ENCODE results near the gene LRRC75B. TPM values are rescaled to one million over a fixed set of nuclear protein-coding genes. Genes with fewer than 3 reads are reported as not detected.

LRRC75B gene
- polyA plus RNA-seq, 2 donors = 8.5 to 11.3 TPM

- Histone ChIP-seq H3K27me3 (ENCODE audit: control insufficient read depth in 1 of 2, insufficient read depth in 2 of 2, low read length in 2 of 2) (no peaks in the 10 kb centered on the region), H3K9me3 (ENCODE audit: control insufficient read depth in 2 of 2, insufficient read depth in 1 of 2, low read depth in 1 of 2, low read length in 1 of 2) (no peaks in the 10 kb centered on the region), H3K36me3 (ENCODE audit: control insufficient read depth in 2 of 2, insufficient read depth in 2 of 2, low read length in 1 of 2) (peaks cover 0 to 7% of the 10 kb centered on the region in 2 donors), H3K4me1 (ENCODE audit: control insufficient read depth in 2 of 2, insufficient read depth in 2 of 2, low read length in 1 of 2) (peaks cover 5 to 13% of the 10 kb centered on the region in 2 donors), H3K27ac (ENCODE audit: low read depth in 2 of 2, low read length in 1 of 2) (no peak overlapping the region), H3K4me3 (ENCODE audit: low read depth in 1 of 2, low read length in 2 of 2) (no peak overlapping the region)
- 54 to 64% methylated on average over 12 of the region's 12 CpGs for WGBS, 2 donors
Measured at GRCh38 chr22:24582056-24582814, 10.6 kb downstream of the LRRC75B start.

- H3K4me1 ChIP-seq (ENCODE audit: control insufficient read depth in 2 of 2, insufficient read depth in 2 of 2, low read length in 1 of 2) = peaks cover 5 to 13% of the 10 kb centered on the region in 2 donors
- no peak overlapping the region for H3K4me3 ChIP-seq (ENCODE audit: low read depth in 1 of 2, low read length in 2 of 2)
- peak overlapping the region; percentile 10 to 63 for H3K27ac ChIP-seq (ENCODE audit: low read depth in 2 of 2, low read length in 1 of 2)
- 46 to 68% methylated on average over 2 of the region's 2 CpGs for WGBS, 2 donors
- H3K27me3 ChIP-seq (ENCODE audit: control insufficient read depth in 1 of 2, insufficient read depth in 2 of 2, low read length in 2 of 2) = no peaks in the 10 kb centered on the region
- no peaks in the 10 kb centered on the region for H3K36me3 ChIP-seq (ENCODE audit: control insufficient read depth in 2 of 2, insufficient read depth in 2 of 2, low read length in 1 of 2)
- no peaks in the 10 kb centered on the region for H3K9me3 ChIP-seq (ENCODE audit: control insufficient read depth in 2 of 2, insufficient read depth in 1 of 2, low read depth in 1 of 2, low read length in 1 of 2)
Measured at GRCh38 chr22:24580276-24580675, 12.6 kb downstream of the LRRC75B start.

GRCh38 chr22:24579258-24579601 lies 13.6 kb downstream of the LRRC75B start:
- 35 to 45% methylated on average over 1 of the region's 1 CpG for WGBS, 2 donors
- Histone ChIP-seq H3K9me3 (ENCODE audit: control insufficient read depth in 2 of 2, insufficient read depth in 1 of 2, low read depth in 1 of 2, low read length in 1 of 2) (no peaks in the 10 kb centered on the region), H3K36me3 (ENCODE audit: control insufficient read depth in 2 of 2, insufficient read depth in 2 of 2, low read length in 1 of 2) (peaks cover 0 to 2% of the 10 kb centered on the region in 2 donors), H3K27ac (ENCODE audit: low read depth in 2 of 2, low read length in 1 of 2) (peak overlapping the region in 1 of 2 donors; percentile 22), H3K4me1 (ENCODE audit: control insufficient read depth in 2 of 2, insufficient read depth in 2 of 2, low read length in 1 of 2) (peaks cover 5 to 13% of the 10 kb centered on the region in 2 donors), H3K27me3 (ENCODE audit: control insufficient read depth in 1 of 2, insufficient read depth in 2 of 2, low read length in 2 of 2) (no peaks in the 10 kb centered on the region), H3K4me3 (ENCODE audit: low read depth in 1 of 2, low read length in 2 of 2) (no peak overlapping the region)

GRCh38 chr22:24578355-24579257 lies 14.3 kb downstream of the LRRC75B start:
- Histone ChIP-seq H3K36me3 (ENCODE audit: control insufficient read depth in 2 of 2, insufficient read depth in 2 of 2, low read length in 1 of 2) (peaks cover 0 to 4% of the 10 kb centered on the region in 2 donors), H3K27ac (ENCODE audit: low read depth in 2 of 2, low read length in 1 of 2) (peak overlapping the region; percentile 22 to 70), H3K4me1 (ENCODE audit: control insufficient read depth in 2 of 2, insufficient read depth in 2 of 2, low read length in 1 of 2) (peaks cover 3 to 12% of the 10 kb centered on the region in 2 donors), H3K4me3 (ENCODE audit: low read depth in 1 of 2, low read length in 2 of 2) (no peak overlapping the region), H3K27me3 (ENCODE audit: control insufficient read depth in 1 of 2, insufficient read depth in 2 of 2, low read length in 2 of 2) (no peaks in the 10 kb centered on the region), H3K9me3 (ENCODE audit: control insufficient read depth in 2 of 2, insufficient read depth in 1 of 2, low read depth in 1 of 2, low read length in 1 of 2) (no peaks in the 10 kb centered on the region)
- WGBS, 2 donors = 50 to 63% methylated on average over 8 of the region's 8 CpGs

GRCh38 chr22:24576778-24577177 lies 16.1 kb downstream of the LRRC75B start:
- no peaks in the 10 kb centered on the region for H3K27me3 ChIP-seq (ENCODE audit: control insufficient read depth in 1 of 2, insufficient read depth in 2 of 2, low read length in 2 of 2)
- peaks cover 8 to 16% of the 10 kb centered on the region in 2 donors for H3K36me3 ChIP-seq (ENCODE audit: control insufficient read depth in 2 of 2, insufficient read depth in 2 of 2, low read length in 1 of 2)
- H3K27ac ChIP-seq (ENCODE audit: low read depth in 2 of 2, low read length in 1 of 2) = no peak overlapping the region

GRCh38 chr22:24571266-24571665 lies 21.6 kb downstream of the LRRC75B start:
- 92% methylated on average over 7 of the region's 7 CpGs for WGBS, 2 donors
- peaks cover 11 to 44% of the 10 kb centered on the region in 2 donors for H3K36me3 ChIP-seq (ENCODE audit: control insufficient read depth in 2 of 2, insufficient read depth in 2 of 2, low read length in 1 of 2)

More at GRCh38 chr22:24576778-24577177, 16.1 kb downstream of the LRRC75B start:
- Histone ChIP-seq H3K9me3 (ENCODE audit: control insufficient read depth in 2 of 2, insufficient read depth in 1 of 2, low read depth in 1 of 2, low read length in 1 of 2) (no peaks in the 10 kb centered on the region), H3K4me1 (ENCODE audit: control insufficient read depth in 2 of 2, insufficient read depth in 2 of 2, low read length in 1 of 2) (no peaks in the 10 kb centered on the region), H3K4me3 (ENCODE audit: low read depth in 1 of 2, low read length in 2 of 2) (no peak overlapping the region)
- 48 to 58% methylated on average over 1 of the region's 1 CpG for WGBS, 2 donors

GRCh38 chr22:24567668-24568067 lies 25.2 kb downstream of the LRRC75B start:
- WGBS, 2 donors = 80 to 82% methylated on average over 10 of the region's 10 CpGs
- no peaks in the 10 kb centered on the region for H3K4me1 ChIP-seq (ENCODE audit: control insufficient read depth in 2 of 2, insufficient read depth in 2 of 2, low read length in 1 of 2)
- no peak overlapping the region for H3K4me3 ChIP-seq (ENCODE audit: low read depth in 1 of 2, low read length in 2 of 2)
- no peaks in the 10 kb centered on the region for H3K27me3 ChIP-seq (ENCODE audit: control insufficient read depth in 1 of 2, insufficient read depth in 2 of 2, low read length in 2 of 2)
- no peaks in the 10 kb centered on the region for H3K9me3 ChIP-seq (ENCODE audit: control insufficient read depth in 2 of 2, insufficient read depth in 1 of 2, low read depth in 1 of 2, low read length in 1 of 2)
- no peak overlapping the region for H3K27ac ChIP-seq (ENCODE audit: low read depth in 2 of 2, low read length in 1 of 2)
- peaks cover 8 to 35% of the 10 kb centered on the region in 2 donors for H3K36me3 ChIP-seq (ENCODE audit: control insufficient read depth in 2 of 2, insufficient read depth in 2 of 2, low read length in 1 of 2)

More at GRCh38 chr22:24571266-24571665, 21.6 kb downstream of the LRRC75B start:
- Histone ChIP-seq H3K9me3 (ENCODE audit: control insufficient read depth in 2 of 2, insufficient read depth in 1 of 2, low read depth in 1 of 2, low read length in 1 of 2) (no peaks in the 10 kb centered on the region), H3K4me3 (ENCODE audit: low read depth in 1 of 2, low read length in 2 of 2) (no peak overlapping the region), H3K4me1 (ENCODE audit: control insufficient read depth in 2 of 2, insufficient read depth in 2 of 2, low read length in 1 of 2) (no peaks in the 10 kb centered on the region), H3K27ac (ENCODE audit: low read depth in 2 of 2, low read length in 1 of 2) (no peak overlapping the region), H3K27me3 (ENCODE audit: control insufficient read depth in 1 of 2, insufficient read depth in 2 of 2, low read length in 2 of 2) (no peaks in the 10 kb centered on the region)

GRCh38 chr22:24566899-24567511 lies 25.9 kb downstream of the LRRC75B start:
- H3K27ac ChIP-seq (ENCODE audit: low read depth in 2 of 2, low read length in 1 of 2) = no peak overlapping the region
- no peaks in the 10 kb centered on the region for H3K9me3 ChIP-seq (ENCODE audit: control insufficient read depth in 2 of 2, insufficient read depth in 1 of 2, low read depth in 1 of 2, low read length in 1 of 2)
- H3K4me3 ChIP-seq (ENCODE audit: low read depth in 1 of 2, low read length in 2 of 2) = no peak overlapping the region
- 72 to 73% methylated on average over 8 of the region's 8 CpGs for WGBS, 2 donors
- no peaks in the 10 kb centered on the region for H3K4me1 ChIP-seq (ENCODE audit: control insufficient read depth in 2 of 2, insufficient read depth in 2 of 2, low read length in 1 of 2)
- no peaks in the 10 kb centered on the region for H3K27me3 ChIP-seq (ENCODE audit: control insufficient read depth in 1 of 2, insufficient read depth in 2 of 2, low read length in 2 of 2)
- H3K36me3 ChIP-seq (ENCODE audit: control insufficient read depth in 2 of 2, insufficient read depth in 2 of 2, low read length in 1 of 2) = peaks cover 4 to 29% of the 10 kb centered on the region in 2 donors

- peaks cover 3 to 24% of the 10 kb centered on the region in 2 donors for H3K36me3 ChIP-seq (ENCODE audit: control insufficient read depth in 2 of 2, insufficient read depth in 2 of 2, low read length in 1 of 2)
- no peak overlapping the region for H3K27ac ChIP-seq (ENCODE audit: low read depth in 2 of 2, low read length in 1 of 2)
Measured at GRCh38 chr22:24565077-24565476, 27.8 kb downstream of the LRRC75B start.

More at GRCh38 chr22:24565077-24565476, 27.8 kb downstream of the LRRC75B start:
- Histone ChIP-seq H3K27me3 (ENCODE audit: control insufficient read depth in 1 of 2, insufficient read depth in 2 of 2, low read length in 2 of 2) (no peaks in the 10 kb centered on the region), H3K9me3 (ENCODE audit: control insufficient read depth in 2 of 2, insufficient read depth in 1 of 2, low read depth in 1 of 2, low read length in 1 of 2) (no peaks in the 10 kb centered on the region), H3K4me1 (ENCODE audit: control insufficient read depth in 2 of 2, insufficient read depth in 2 of 2, low read length in 1 of 2) (no peaks in the 10 kb centered on the region), H3K4me3 (ENCODE audit: low read depth in 1 of 2, low read length in 2 of 2) (no peak overlapping the region)
- 82 to 87% methylated on average over 2 of the region's 2 CpGs for WGBS, 2 donors

Measured in esophagus (tissue), 2 donors.